IPS DF 4.7 (cell line): ENCODE data around the gene GULP1.
"Not testable (repeated sequence)": the region's sequence is repeated elsewhere in the genome, so short reads cannot be mapped to it uniquely, and the experiment has no call there.

Source experiments
- DNase-seq: peaks from one replicate; pipeline ENCODE4 v3.0.0-alpha.2; 2013; ENCODE audit warnings: low spot score; ENCODE audit errors: extremely low read depth

The GULP1 gene

GRCh38 chr2:188292348-188293239 is 920 bp downstream of the GULP1 start:
- DNase-seq, result no peak

GRCh38 chr2:188293601-188294351 is 2.1 kb downstream of the GULP1 start:
- no peak for DNase-seq

- no peak for DNase-seq
Observed at GRCh38 chr2:188294352-188294926, 2.8 kb downstream of the GULP1 start.

- DNase-seq, result no peak
Observed at GRCh38 chr2:188295067-188295685, 3.5 kb downstream of the GULP1 start.

GRCh38 chr2:188297978-188298377 is 6.3 kb downstream of the GULP1 start:
- DNase-seq, result no peak

- DNase-seq, result not testable (repeated sequence)
Observed at GRCh38 chr2:188298937-188299371, 7.3 kb downstream of the GULP1 start.

- DNase-seq, result peak; percentile 96
Observed at GRCh38 chr2:188303363-188304031, 11.8 kb downstream of the GULP1 start.

- no peak for DNase-seq
Observed at GRCh38 chr2:188305271-188305670, 13.6 kb downstream of the GULP1 start.

GRCh38 chr2:188306271-188306670 is 14.6 kb downstream of the GULP1 start:
- no peak for DNase-seq

- DNase-seq, result no peak
Observed at GRCh38 chr2:188307850-188308283, 16.2 kb downstream of the GULP1 start.

- no peak for DNase-seq
Observed at GRCh38 chr2:188308483-188308882, 16.8 kb downstream of the GULP1 start.

GRCh38 chr2:188309364-188309763 is 17.7 kb downstream of the GULP1 start:
- DNase-seq, result no peak

GRCh38 chr2:188314314-188315054 is 22.8 kb downstream of the GULP1 start:
- no peak for DNase-seq

- no peak for DNase-seq
Observed at GRCh38 chr2:188315750-188316149, 24.1 kb downstream of the GULP1 start.

- no peak for DNase-seq
Observed at GRCh38 chr2:188316342-188316741, 24.7 kb downstream of the GULP1 start.

- DNase-seq, result no peak
Observed at GRCh38 chr2:188316791-188317423, 25.2 kb downstream of the GULP1 start.

- DNase-seq, result no peak
Observed at GRCh38 chr2:188318161-188318749, 26.6 kb downstream of the GULP1 start.

GRCh38 chr2:188319838-188320237 is 28.2 kb downstream of the GULP1 start:
- DNase-seq, result no peak

GRCh38 chr2:188320861-188321260 is 29.2 kb downstream of the GULP1 start:
- DNase-seq, result no peak
